IMR-90 (cell line): ENCODE results near the gene NAA80. TPM values are rescaled to one million over a fixed set of nuclear protein-coding genes. Genes with fewer than 3 reads are reported as not detected.

Source experiments
- ATAC-seq: fragments of 200-7000 bp; cut with Tn5 transposase; 2 replicates; pipeline ENCODE4 v1.9.1; 2020; ENCODE audit warnings: low read depth, mild to moderate bottlenecking, moderate library complexity
- BruUV-seq: library from RNA; stranded (reverse); fragments of 400-500 nt; replicated peaks from 2 replicates; lab custom pipeline; 2021; lab: Mats Ljungman, UMichigan
- CTCF ChIA-PET: fragments of 300-600 bp; formaldehyde crosslinking; extraction: SDS; loops from one replicate; lab custom pipeline; 2021; ENCODE audit warnings: antibody characterized with exemption; lab: Yijun Ruan, JAX
- POLR2A ChIA-PET: fragments of 300-600 bp; sonication (Branson Sonifier 250); formaldehyde crosslinking; loops from one replicate; lab custom pipeline; 2022; ENCODE audit warnings: antibody characterized with exemption; ENCODE audit not compliant: unreplicated experiment; lab: Charles Lee
- DNase-seq: peaks from one replicate; pipeline ENCODE4 v3.0.0; 2013
- H2AFZ ChIP-seq: replicated peaks from 2 replicates; pipeline ENCODE3; 2013; ENCODE audit warnings: low read length, mild to moderate bottlenecking; ENCODE audit not compliant: poor library complexity
- H2AK5ac ChIP-seq: 2 replicates; pipeline ENCODE4 v1.6.1; 2013; ENCODE audit warnings: low read depth, low read length, inconsistent platforms
- H2AK9ac ChIP-seq: replicated peaks from 2 replicates; pipeline ENCODE3; 2013; ENCODE audit warnings: mild to moderate bottlenecking, low read depth, low read length, moderate library complexity; ENCODE audit not compliant: poor library complexity
- H2BK120ac ChIP-seq: 2 replicates; pipeline ENCODE4 v1.6.1; 2013; ENCODE audit warnings: low read depth, low read length, inconsistent platforms
- H2BK15ac ChIP-seq: 3 replicates; pipeline ENCODE4 v1.6.1; 2013; ENCODE audit warnings: low read depth, low read length, inconsistent platforms
- H2BK20ac ChIP-seq: 2 replicates; pipeline ENCODE4 v1.6.1; 2013; ENCODE audit warnings: low read depth, mild to moderate bottlenecking, inconsistent platforms, low read length, moderate library complexity
- H2BK5ac ChIP-seq: 2 replicates; pipeline ENCODE4 v1.6.1; 2013; ENCODE audit warnings: mild to moderate bottlenecking, low read depth, low read length, inconsistent platforms; ENCODE audit not compliant: poor library complexity, severe bottlenecking
- H3K14ac ChIP-seq: replicated peaks from 2 replicates; pipeline ENCODE4 v1.6.1; 2013; ENCODE audit warnings: low read depth, low read length, inconsistent platforms
- H3K18ac ChIP-seq: 2 replicates; pipeline ENCODE4 v1.6.1; 2013; ENCODE audit warnings: low read depth, low read length, control low read depth
- H3K23ac ChIP-seq: 2 replicates; pipeline ENCODE4 v1.6.1; 2013; ENCODE audit warnings: low read depth, low read length, inconsistent platforms
- H3K27ac ChIP-seq: 2 replicates; pipeline ENCODE4 v1.5.1; 2013; ENCODE audit warnings: mild to moderate bottlenecking, control low read depth, low read length; ENCODE audit not compliant: insufficient read depth
- H3K27me3 ChIP-seq: 2 replicates; pipeline ENCODE4 v1.6.1; 2013; ENCODE audit warnings: low read length; ENCODE audit not compliant: control insufficient read depth, insufficient read depth
- H3K36me3 ChIP-seq: 2 replicates; pipeline ENCODE4 v1.6.1; 2013; ENCODE audit warnings: low read length, mixed read lengths; ENCODE audit not compliant: control insufficient read depth, insufficient read depth
- H3K4ac ChIP-seq: 2 replicates; pipeline ENCODE4 v1.6.1; 2013; ENCODE audit warnings: low read depth, low read length, inconsistent platforms
- H3K4me1 ChIP-seq: 2 replicates; pipeline ENCODE4 v1.6.1; 2013; ENCODE audit warnings: low read length, mixed read lengths; ENCODE audit not compliant: control insufficient read depth, insufficient read depth
- H3K4me2 ChIP-seq: 2 replicates; pipeline ENCODE4 v1.6.1; 2013; ENCODE audit warnings: low read depth, mild to moderate bottlenecking, control low read depth, low read length, moderate library complexity
- H3K4me3 ChIP-seq: 2 replicates; pipeline ENCODE4 v1.5.1; 2013; ENCODE audit warnings: low read depth, mild to moderate bottlenecking, control low read depth, low read length, moderate library complexity; ENCODE audit not compliant: insufficient read depth
- H3K56ac ChIP-seq: 2 replicates; pipeline ENCODE4 v1.6.1; 2013; ENCODE audit warnings: low read length, inconsistent platforms; ENCODE audit not compliant: insufficient read depth; ENCODE audit errors: extremely low read depth
- H3K79me1 ChIP-seq, 2 experiments: 2 replicates each; pipeline ENCODE4 v1.6.1; 2013; ENCODE audit warnings: low read length in 2 of 2, inconsistent platforms in 1 of 2, low read depth in 1 of 2
- H3K9ac ChIP-seq: 2 replicates; pipeline ENCODE4 v1.6.1; 2013; ENCODE audit warnings: low read depth, low read length, control low read depth
- H3K9me1 ChIP-seq: 2 replicates; pipeline ENCODE4 v1.6.1; 2013; ENCODE audit warnings: low read length, inconsistent platforms; ENCODE audit not compliant: insufficient read depth
- H3K9me3 ChIP-seq: 2 replicates; pipeline ENCODE4 v1.6.1; 2013; ENCODE audit warnings: low read length; ENCODE audit not compliant: control insufficient read depth, insufficient read depth
- H4K20me1 ChIP-seq: 2 replicates; pipeline ENCODE4 v1.6.1; 2013; ENCODE audit warnings: low read length, inconsistent platforms; ENCODE audit not compliant: insufficient read depth
- H4K5ac ChIP-seq: 2 replicates; pipeline ENCODE4 v1.6.1; 2013; ENCODE audit warnings: mild to moderate bottlenecking, low read depth, low read length, control low read depth
- H4K8ac ChIP-seq, 2 experiments: 2 replicates each; pipeline ENCODE4 v1.6.1; 2013; ENCODE audit warnings: low read depth in 2 of 2, low read length in 2 of 2, control low read depth in 1 of 2, inconsistent platforms in 1 of 2
- H4K91ac ChIP-seq: 2 replicates; pipeline ENCODE4 v1.6.1; 2013; ENCODE audit warnings: low read depth, low read length, inconsistent platforms; ENCODE audit not compliant: insufficient read depth
- CHD1 ChIP-seq: IDR thresholded peaks from 2 replicates; pipeline ENCODE4 v1.6.1; 2012; ENCODE audit warnings: low read depth, low read length, improper control_type of control experiment
- MAZ ChIP-seq: IDR thresholded peaks from 2 replicates; pipeline ENCODE4 v1.6.1; 2012; ENCODE audit warnings: low read depth, mild to moderate bottlenecking, low read length, improper control_type of control experiment, moderate library complexity, borderline replicate concordance
- MXI1 ChIP-seq: IDR thresholded peaks from 2 replicates; pipeline ENCODE4 v1.6.1; 2012; ENCODE audit warnings: low read depth, mild to moderate bottlenecking, low read length, moderate library complexity, borderline replicate concordance
- NFE2L2 ChIP-seq: fragments of 150-350 bp; IDR thresholded peaks from 2 replicates; pipeline ENCODE4 v1.6.1; 2016; ENCODE audit warnings: low read depth, mild to moderate bottlenecking, low read length
- RAD21 ChIP-seq: IDR thresholded peaks from 2 replicates; pipeline ENCODE4 v1.6.1; 2012; ENCODE audit warnings: low read length, improper control_type of control experiment
- RCOR1 ChIP-seq: IDR thresholded peaks from 2 replicates; pipeline ENCODE4 v1.6.1; 2012; ENCODE audit warnings: mild to moderate bottlenecking, low read length, improper control_type of control experiment; ENCODE audit not compliant: insufficient replicate concordance
- USF2 ChIP-seq: fragments of 150-350 bp; IDR thresholded peaks from 2 replicates; pipeline ENCODE4 v1.6.1; 2017; ENCODE audit warnings: mild to moderate bottlenecking, antibody characterized with exemption, low read length, low read depth
- WGBS, 2 experiments: methylation state at CpG; one replicate each; pipeline versions ENCODE4 v1.1.5 to v1.1.7; 2013; ENCODE audit warnings: missing lambda C conversion rate in 2 of 2; ENCODE audit not compliant: insufficient read length in 1 of 2; ENCODE audit errors: extremely low coverage in 2 of 2; 5-methylcytosine and 5-hydroxymethylcytosine counted together
- dilution Hi-C: fragments of 300-500 bp; cut with HindIII; formaldehyde crosslinking; loops from one replicate; pipeline ENCODE4 v1.14.3; 2018; ENCODE audit warnings: low sequenced_read_pairs; ENCODE audit not compliant: unreplicated experiment
- in situ Hi-C: fragments of 300-500 bp; cut with MboI; formaldehyde crosslinking; loops from 3 replicates; pipeline ENCODE4 v1.14.3; 2019; ENCODE audit warnings: low sequenced_read_pairs, inconsistent platforms, mixed read lengths
- intact Hi-C: fragments of 100-400 bp; cut with micrococcal nuclease; formaldehyde crosslinking; loops from 2 replicates; pipeline ENCODE4 v1.10.0; 2022
- polyA plus RNA-seq, 3 experiments: library from polyadenylated mRNA; depleted of rRNA; stranded (reverse); fragments of >200 nt; gene quantifications; 2 replicates each; pipeline ENCODE4 v1.2.3, GENCODE V29; 2012; ENCODE audit warnings: low replicate concordance in 1 of 3
- total RNA-seq: library from RNA; depleted of rRNA; stranded (reverse); fragments of >200 nt; gene quantifications from 2 replicates; pipeline ENCODE4 v1.2.3, GENCODE V29; 2012
- TF ChIP-seq, protein P1 (sequence below): conservative IDR thresholded peaks from 2 replicates; pipeline ENCODE4 v1.5.1; 2012; ENCODE audit warnings: mild to moderate bottlenecking, low read depth, low read length, improper control_type of control experiment

The NAA80 gene
- total and polyA plus RNA-seq, 2 of the 4 experiments (the other 2 are of a cell fraction): 5.0 to 14.4 TPM

DNA sequence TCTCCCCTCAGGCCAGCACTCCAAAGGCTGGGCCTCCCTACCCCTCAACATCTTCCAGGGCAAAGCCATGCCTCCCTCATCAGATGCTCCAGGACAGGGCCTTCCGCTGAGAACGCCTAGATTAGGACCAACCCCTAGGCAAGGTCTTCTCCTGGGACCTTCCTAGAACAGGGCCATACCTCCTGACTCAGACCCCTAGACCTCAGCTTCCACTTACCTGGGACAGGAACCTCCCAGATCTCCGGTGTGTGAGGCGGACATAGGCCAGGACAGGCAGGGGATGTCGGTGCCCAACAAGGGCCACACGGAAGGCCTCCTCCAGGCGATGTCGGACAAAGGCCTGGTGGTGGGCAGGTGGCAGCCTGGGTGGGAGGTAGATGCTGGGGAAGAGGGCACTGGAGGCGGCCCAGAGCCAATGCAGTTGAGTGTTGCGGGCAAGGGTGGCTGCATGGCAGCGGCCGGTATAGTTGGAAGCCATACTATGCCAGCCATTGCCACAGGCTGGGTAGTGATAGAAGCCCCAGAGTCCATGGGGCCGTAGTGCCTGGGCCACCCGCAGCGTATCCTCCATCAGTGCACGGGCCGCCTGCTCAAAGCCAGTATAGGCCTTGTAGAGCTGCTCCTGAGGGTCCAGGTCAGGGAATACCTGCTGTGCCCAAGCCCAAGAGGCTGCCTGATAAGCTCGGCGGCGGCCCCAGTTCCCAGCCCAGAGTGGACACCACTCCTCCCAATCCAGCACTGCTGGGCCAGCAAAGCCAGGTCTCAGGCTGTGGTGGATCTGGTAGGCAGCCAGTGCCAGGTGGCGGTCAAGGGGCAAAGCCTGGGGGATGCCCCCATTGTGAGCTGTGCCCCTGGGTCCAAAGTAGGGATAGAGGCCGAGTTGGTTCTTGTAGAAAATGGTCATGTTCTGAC lies 4.5 kb downstream of the NAA80 start (continued):
- TF ChIP-seq USF2: no peak

DNA sequence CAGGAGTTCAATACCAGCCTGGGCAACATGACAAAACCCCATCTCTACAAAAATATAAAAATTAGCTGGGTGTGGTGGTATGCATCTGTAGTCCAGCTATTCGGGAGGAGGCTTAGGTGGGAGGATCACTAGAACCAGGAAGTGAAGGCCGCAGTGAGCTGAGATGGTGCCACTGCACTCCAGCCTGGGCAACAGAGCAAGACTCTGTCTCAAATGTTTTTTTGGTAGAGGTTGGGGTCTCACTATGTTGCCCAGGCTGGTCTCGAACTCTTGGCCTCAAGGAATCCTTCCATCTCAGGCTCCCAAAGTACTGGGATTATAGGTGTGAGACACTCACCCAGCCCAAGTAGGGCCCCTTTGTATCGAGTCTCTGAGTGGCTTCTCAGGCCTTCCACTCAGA lies 5.1 kb downstream of the NAA80 start:
- no peak overlapping the region for H3K4me3 ChIP-seq
- no peak overlapping the region for H4K5ac ChIP-seq
- ATAC-seq (no peak), DNase-seq (no peak)
- TF ChIP-seq, protein P1, sequence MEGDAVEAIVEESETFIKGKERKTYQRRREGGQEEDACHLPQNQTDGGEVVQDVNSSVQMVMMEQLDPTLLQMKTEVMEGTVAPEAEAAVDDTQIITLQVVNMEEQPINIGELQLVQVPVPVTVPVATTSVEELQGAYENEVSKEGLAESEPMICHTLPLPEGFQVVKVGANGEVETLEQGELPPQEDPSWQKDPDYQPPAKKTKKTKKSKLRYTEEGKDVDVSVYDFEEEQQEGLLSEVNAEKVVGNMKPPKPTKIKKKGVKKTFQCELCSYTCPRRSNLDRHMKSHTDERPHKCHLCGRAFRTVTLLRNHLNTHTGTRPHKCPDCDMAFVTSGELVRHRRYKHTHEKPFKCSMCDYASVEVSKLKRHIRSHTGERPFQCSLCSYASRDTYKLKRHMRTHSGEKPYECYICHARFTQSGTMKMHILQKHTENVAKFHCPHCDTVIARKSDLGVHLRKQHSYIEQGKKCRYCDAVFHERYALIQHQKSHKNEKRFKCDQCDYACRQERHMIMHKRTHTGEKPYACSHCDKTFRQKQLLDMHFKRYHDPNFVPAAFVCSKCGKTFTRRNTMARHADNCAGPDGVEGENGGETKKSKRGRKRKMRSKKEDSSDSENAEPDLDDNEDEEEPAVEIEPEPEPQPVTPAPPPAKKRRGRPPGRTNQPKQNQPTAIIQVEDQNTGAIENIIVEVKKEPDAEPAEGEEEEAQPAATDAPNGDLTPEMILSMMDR: no peak
- TF ChIP-seq MXI1 (no peak), CHD1 (no peak), RCOR1 (no peak), RAD21 (no peak), NFE2L2 (no peak), MAZ (no peak)
- dilution Hi-C loops: no loop called here
- H2BK5ac ChIP-seq: no peak overlapping the region
- no peak overlapping the region for H3K4me2 ChIP-seq
- H3K4me1 ChIP-seq: peaks cover 13% of the 10 kb centered on the region
- H3K27ac ChIP-seq: no peak overlapping the region
- no peak overlapping the region for H4K8ac ChIP-seq
- intact Hi-C loops: no loop called here
- no CpG with 5 or more reads among the region's 4 CpGs for WGBS, 2 experiments
- POLR2A ChIA-PET: no interaction called here
- no peak overlapping the region for H3K23ac ChIP-seq
- H3K56ac ChIP-seq: no peak overlapping the region
- no peak overlapping the region for H2AK5ac ChIP-seq
- H3K14ac ChIP-seq: no peak overlapping the region
- CTCF ChIA-PET: no interaction called here
- H2BK15ac ChIP-seq: no peak overlapping the region
- no TSS peak for BruUV-seq
- no peak overlapping the region for H3K9ac ChIP-seq
- H2AFZ ChIP-seq: no peak overlapping the region
- no peak overlapping the region for H3K4ac ChIP-seq
- no peaks in the 10 kb centered on the region for H4K20me1 ChIP-seq
- H2BK120ac ChIP-seq: no peak overlapping the region
- H2BK20ac ChIP-seq: no peak overlapping the region
- no peaks in the 10 kb centered on the region for H3K27me3 ChIP-seq
- H3K9me3 ChIP-seq: no peaks in the 10 kb centered on the region
- peaks cover 18 to 43% of the 10 kb centered on the region in 2 experiments for H3K79me1 ChIP-seq
- in situ Hi-C loops: no loop called here
- peaks cover 10% of the 10 kb centered on the region for H3K36me3 ChIP-seq
- H2AK9ac ChIP-seq: peak overlapping the region; percentile 76
- peaks cover 7% of the 10 kb centered on the region for H3K9me1 ChIP-seq
- H4K91ac ChIP-seq: no peak overlapping the region
- H3K18ac ChIP-seq: no peak overlapping the region
